HepG2 (cell line): ENCODE measurements around the gene FOXG1. TPM values are rescaled to one million over a fixed set of nuclear protein-coding genes. Genes with fewer than 3 reads are reported as not detected.

Experiments
- ARID3A ChIP-seq: IDR thresholded peaks from 2 replicates; pipeline ENCODE4 v1.6.1; 2012; ENCODE audit warnings: low read depth, low read length, improper control_type of control experiment
- BCL6 ChIP-seq: IDR thresholded peaks from 2 replicates; pipeline ENCODE4 v1.6.1; 2016; ENCODE audit warnings: missing genetic modification reagents, missing compliant biosample characterization
- FOXO4 ChIP-seq: sonication (generic); formaldehyde crosslinking; conservative IDR thresholded peaks from 2 replicates; pipeline ENCODE4 v1.8.1; 2023; ENCODE audit warnings: missing genetic modification reagents
- HDAC1 ChIP-seq: sonication (generic); formaldehyde crosslinking; IDR thresholded peaks from 2 replicates; pipeline ENCODE4 v1.5.1; 2020; ENCODE audit warnings: mild to moderate bottlenecking, missing genetic modification reagents
- HMGXB4 ChIP-seq, 2 experiments: sonication (generic) in 1 of 2; formaldehyde crosslinking in 1 of 2; IDR thresholded peaks; 2 replicates each; pipeline versions ENCODE4 v1.4.0 to v1.6.1; 2018 to 2020; ENCODE audit warnings: missing genetic modification reagents in 2 of 2, borderline replicate concordance in 1 of 2, low read depth in 1 of 2, mild to moderate bottlenecking in 1 of 2, missing biosample characterization in 1 of 2
- HNRNPUL1 ChIP-seq: fragments of 200-400 bp; formaldehyde crosslinking; IDR thresholded peaks from 2 replicates; pipeline ENCODE4 v1.6.1; 2017; ENCODE audit warnings: low read depth, mild to moderate bottlenecking, low read length, moderate library complexity
- NONO ChIP-seq, 2 experiments: fragments of 450-650 bp in 1 of 2; sonication (generic) in 1 of 2; formaldehyde crosslinking in 1 of 2; IDR thresholded peaks in 1 of 2; conservative IDR thresholded peaks in 1 of 2; 2 replicates each; pipeline versions ENCODE4 v1.6.1 to v1.8.0; 2017 to 2022; ENCODE audit warnings: mild to moderate bottlenecking in 1 of 2, missing genetic modification reagents in 1 of 2, moderate library complexity in 1 of 2
- NR3C1 ChIP-seq: sonication (generic); formaldehyde crosslinking; IDR thresholded peaks from 2 replicates; pipeline ENCODE4 v1.4.0; 2020; ENCODE audit warnings: missing genetic modification reagents
- PHF21A ChIP-seq: sonication (generic); formaldehyde crosslinking; IDR thresholded peaks from 2 replicates; pipeline ENCODE4 v1.5.0; 2020; ENCODE audit warnings: mild to moderate bottlenecking, missing genetic modification reagents
- SIX4 ChIP-seq: sonication (generic); formaldehyde crosslinking; IDR thresholded peaks from 2 replicates; pipeline ENCODE4 v1.4.0; 2020; ENCODE audit warnings: missing genetic modification reagents
- TCF7 ChIP-seq: sonication (generic); IDR thresholded peaks from 2 replicates; pipeline ENCODE4 v1.6.1; 2016; ENCODE audit warnings: antibody characterized with exemption, low read depth
- ZNF205 ChIP-seq: IDR thresholded peaks from 2 replicates; pipeline ENCODE4 v1.6.1; 2018; ENCODE audit warnings: missing biosample characterization, missing genetic modification reagents
- ZNF292 ChIP-seq: sonication (generic); formaldehyde crosslinking; IDR thresholded peaks from 2 replicates; pipeline ENCODE4 v1.8.1; 2022; ENCODE audit warnings: mild to moderate bottlenecking, low read depth, missing genetic modification reagents, borderline replicate concordance
- ZNF335 ChIP-seq: sonication (generic); formaldehyde crosslinking; IDR thresholded peaks from 2 replicates; pipeline ENCODE4 v1.4.0; 2020; ENCODE audit warnings: missing genetic modification reagents
- ZNF782 ChIP-seq: sonication (generic); formaldehyde crosslinking; IDR thresholded peaks from 2 replicates; pipeline ENCODE4 v1.4.0; 2020; ENCODE audit warnings: missing genetic modification reagents, mild to moderate bottlenecking, borderline replicate concordance
- polyA plus RNA-seq, 8 experiments: library from polyadenylated mRNA; depleted of rRNA in 3 of 8; stranded (reverse) in 7 of 8; unstranded in 1 of 8; fragments of >200 nt; fragmentation: Illumina TruSeq in 4 of 8; extraction: Trizol in 4 of 8; gene quantifications; 2 replicates each; pipeline versions ENCODE4 v1.2.1 to v1.2.3, GENCODE V29; 2011 to 2016; ENCODE audit warnings: low read depth in 4 of 8, missing spikeins in 1 of 8, mixed read lengths in 1 of 8; ENCODE audit not compliant: insufficient read depth in 1 of 8
- total RNA-seq, 5 experiments: library from RNA; depleted of rRNA; stranded (reverse); fragments of >200 nt; fragmentation: Illumina TruSeq; extraction: Trizol; gene quantifications; 2 replicates each; pipeline ENCODE4 v1.2.3, GENCODE V29; 2016; ENCODE audit warnings: low read depth in 1 of 5
- TF ChIP-seq, protein P1 (sequence below): sonication (generic); formaldehyde crosslinking; IDR thresholded peaks from 2 replicates; pipeline ENCODE4 v1.4.0; 2020; ENCODE audit warnings: missing genetic modification reagents, borderline replicate concordance

The FOXG1 gene
- total and polyA plus RNA-seq, 2 of the 13 experiments (the other 11 are each of a cell fraction or from before 2014, with no cell fraction given) = not detected

DNA sequence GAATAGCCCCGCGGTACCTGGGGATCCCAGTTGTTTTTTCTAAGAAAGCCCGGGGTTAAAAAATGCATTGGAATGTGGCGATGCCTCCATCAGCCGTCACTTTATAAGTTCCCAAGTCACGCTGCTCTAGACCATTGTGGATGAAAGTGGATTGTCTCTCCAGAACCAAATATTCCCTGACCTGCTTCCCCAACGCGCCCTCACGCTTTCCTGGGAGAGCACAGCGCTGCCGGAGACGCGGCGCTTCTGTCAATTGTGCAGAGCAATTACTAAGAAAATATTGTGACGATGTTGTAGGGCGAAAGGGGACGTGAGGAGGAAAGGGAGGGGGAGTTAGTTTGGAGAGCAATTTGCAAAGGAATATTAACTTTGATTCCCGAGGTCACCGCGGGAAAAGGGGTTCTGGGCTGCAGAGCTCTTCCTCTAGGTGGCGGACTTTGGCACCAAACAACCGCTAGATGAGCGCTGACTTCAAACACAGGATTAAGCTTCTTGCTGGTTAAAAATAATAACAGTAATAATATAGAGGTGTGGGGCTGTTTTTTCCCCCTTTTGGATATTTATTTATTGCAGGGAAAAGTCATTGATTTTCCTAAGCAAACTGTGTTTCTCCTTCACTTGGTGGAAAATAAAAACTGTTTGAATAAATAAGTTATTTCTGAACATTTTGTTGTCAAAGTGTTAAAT, 9.6 kb upstream of the FOXG1 start (continued):
- TF ChIP-seq, protein P1, sequence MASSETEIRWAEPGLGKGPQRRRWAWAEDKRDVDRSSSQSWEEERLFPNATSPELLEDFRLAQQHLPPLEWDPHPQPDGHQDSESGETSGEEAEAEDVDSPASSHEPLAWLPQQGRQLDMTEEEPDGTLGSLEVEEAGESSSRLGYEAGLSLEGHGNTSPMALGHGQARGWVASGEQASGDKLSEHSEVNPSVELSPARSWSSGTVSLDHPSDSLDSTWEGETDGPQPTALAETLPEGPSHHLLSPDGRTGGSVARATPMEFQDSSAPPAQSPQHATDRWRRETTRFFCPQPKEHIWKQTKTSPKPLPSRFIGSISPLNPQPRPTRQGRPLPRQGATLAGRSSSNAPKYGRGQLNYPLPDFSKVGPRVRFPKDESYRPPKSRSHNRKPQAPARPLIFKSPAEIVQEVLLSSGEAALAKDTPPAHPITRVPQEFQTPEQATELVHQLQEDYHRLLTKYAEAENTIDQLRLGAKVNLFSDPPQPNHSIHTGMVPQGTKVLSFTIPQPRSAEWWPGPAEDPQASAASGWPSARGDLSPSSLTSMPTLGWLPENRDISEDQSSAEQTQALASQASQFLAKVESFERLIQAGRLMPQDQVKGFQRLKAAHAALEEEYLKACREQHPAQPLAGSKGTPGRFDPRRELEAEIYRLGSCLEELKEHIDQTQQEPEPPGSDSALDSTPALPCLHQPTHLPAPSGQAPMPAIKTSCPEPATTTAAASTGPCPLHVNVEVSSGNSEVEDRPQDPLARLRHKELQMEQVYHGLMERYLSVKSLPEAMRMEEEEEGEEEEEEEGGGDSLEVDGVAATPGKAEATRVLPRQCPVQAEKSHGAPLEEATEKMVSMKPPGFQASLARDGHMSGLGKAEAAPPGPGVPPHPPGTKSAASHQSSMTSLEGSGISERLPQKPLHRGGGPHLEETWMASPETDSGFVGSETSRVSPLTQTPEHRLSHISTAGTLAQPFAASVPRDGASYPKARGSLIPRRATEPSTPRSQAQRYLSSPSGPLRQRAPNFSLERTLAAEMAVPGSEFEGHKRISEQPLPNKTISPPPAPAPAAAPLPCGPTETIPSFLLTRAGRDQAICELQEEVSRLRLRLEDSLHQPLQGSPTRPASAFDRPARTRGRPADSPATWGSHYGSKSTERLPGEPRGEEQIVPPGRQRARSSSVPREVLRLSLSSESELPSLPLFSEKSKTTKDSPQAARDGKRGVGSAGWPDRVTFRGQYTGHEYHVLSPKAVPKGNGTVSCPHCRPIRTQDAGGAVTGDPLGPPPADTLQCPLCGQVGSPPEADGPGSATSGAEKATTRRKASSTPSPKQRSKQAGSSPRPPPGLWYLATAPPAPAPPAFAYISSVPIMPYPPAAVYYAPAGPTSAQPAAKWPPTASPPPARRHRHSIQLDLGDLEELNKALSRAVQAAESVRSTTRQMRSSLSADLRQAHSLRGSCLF (CRISPR knock-in tag) = 0 out of 2 replicates have a peak, but pooled peaks have one; percentile 19
- TF ChIP-seq TCF7 (peak; percentile 48), BCL6 (CRISPR knock-in tag) (0 out of 2 replicates have a peak, but pooled peaks have one; percentile 19), HNRNPUL1 (no peak), SIX4 (CRISPR knock-in tag) (0 out of 2 replicates have a peak, but pooled peaks have one; percentile 24), ZNF205 (CRISPR knock-in tag) (peak; percentile 74; the same call in 1 of the 2 replicates), ZNF292 (CRISPR knock-in tag) (no peak), NONO (IDR thresholded peaks at IDR 0.05) (no peak), NONO (CRISPR knock-in tag; conservative IDR thresholded peaks at IDR 0.05) (no peak), ZNF782 (CRISPR knock-in tag) (0 out of 2 replicates have a peak, but pooled peaks have one; percentile 37), HDAC1 (CRISPR knock-in tag) (peak; percentile 41; the same call in 1 of the 2 replicates), HMGXB4 (CRISPR knock-in tag; IDR thresholded peaks at IDR 0.05; ENCODE audit: borderline replicate concordance in 1 of 2, low read depth in 1 of 2) (peak; percentile 16 to 54; a peak in 2 of 4 replicates), ZNF335 (CRISPR knock-in tag) (0 out of 2 replicates have a peak, but pooled peaks have one; percentile 53), NR3C1 (CRISPR knock-in tag) (no peak), PHF21A (CRISPR knock-in tag) (peak; percentile 39; the same call in 1 of the 2 replicates), FOXO4 (CRISPR knock-in tag) (0 out of 2 replicates have a peak, but pooled peaks have one; percentile 49), ARID3A (peak; percentile 34; the same call in 1 of the 2 replicates)
